ENCODE data around the gene RHO.

DNA sequence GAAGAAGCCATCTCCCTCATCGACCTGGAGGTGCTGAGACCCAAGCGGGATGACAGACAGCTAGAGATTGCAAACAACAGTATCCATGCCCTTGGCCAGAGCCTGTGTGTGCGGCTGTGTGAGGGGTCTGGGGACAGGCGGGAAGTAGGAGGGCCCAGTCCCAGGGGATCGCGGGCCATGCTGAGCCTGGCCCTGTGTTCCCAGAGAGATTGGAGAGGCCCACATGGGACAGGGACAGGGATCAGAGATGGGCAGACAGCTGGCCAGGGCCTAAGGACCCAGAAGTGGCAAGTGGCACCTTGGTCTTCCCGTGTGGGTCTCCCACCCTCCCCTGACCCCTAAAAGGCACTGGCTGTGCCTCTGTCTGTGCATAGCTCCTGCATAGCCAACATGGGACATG lies 10.9 kb upstream of the RHO start:
- TF ChIP-seq, protein P1, sequence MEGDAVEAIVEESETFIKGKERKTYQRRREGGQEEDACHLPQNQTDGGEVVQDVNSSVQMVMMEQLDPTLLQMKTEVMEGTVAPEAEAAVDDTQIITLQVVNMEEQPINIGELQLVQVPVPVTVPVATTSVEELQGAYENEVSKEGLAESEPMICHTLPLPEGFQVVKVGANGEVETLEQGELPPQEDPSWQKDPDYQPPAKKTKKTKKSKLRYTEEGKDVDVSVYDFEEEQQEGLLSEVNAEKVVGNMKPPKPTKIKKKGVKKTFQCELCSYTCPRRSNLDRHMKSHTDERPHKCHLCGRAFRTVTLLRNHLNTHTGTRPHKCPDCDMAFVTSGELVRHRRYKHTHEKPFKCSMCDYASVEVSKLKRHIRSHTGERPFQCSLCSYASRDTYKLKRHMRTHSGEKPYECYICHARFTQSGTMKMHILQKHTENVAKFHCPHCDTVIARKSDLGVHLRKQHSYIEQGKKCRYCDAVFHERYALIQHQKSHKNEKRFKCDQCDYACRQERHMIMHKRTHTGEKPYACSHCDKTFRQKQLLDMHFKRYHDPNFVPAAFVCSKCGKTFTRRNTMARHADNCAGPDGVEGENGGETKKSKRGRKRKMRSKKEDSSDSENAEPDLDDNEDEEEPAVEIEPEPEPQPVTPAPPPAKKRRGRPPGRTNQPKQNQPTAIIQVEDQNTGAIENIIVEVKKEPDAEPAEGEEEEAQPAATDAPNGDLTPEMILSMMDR (IDR thresholded peaks at IDR 0.05; ENCODE audit: extremely low read depth in 1 of 2, insufficient read depth in 1 of 2, low read depth in 1 of 2, low read length in 2 of 2), result no peak
- TF ChIP-seq EZH2 (IDR thresholded peaks at IDR 0.05; ENCODE audit: borderline replicate concordance, low read depth, low read length, severe bottlenecking), result no peak

Measured in endothelial cell of umbilical vein (primary cell).